Neutrophil (primary cell): ENCODE measurements around the gene KLHL36.

Experiments used
- H3K27ac ChIP-seq: fragments of 200-600 bp; sonication (generic); 2 replicates; pipeline ENCODE4 v1.5.1; 2016; ENCODE audit warnings: mild to moderate bottlenecking, moderate library complexity
- H3K27me3 ChIP-seq: fragments of 200-600 bp; sonication (generic); 2 replicates; pipeline ENCODE4 v1.6.0; 2016; ENCODE audit warnings: mild to moderate bottlenecking
- H3K36me3 ChIP-seq: fragments of 200-600 bp; sonication (generic); 2 replicates; pipeline ENCODE4 v1.5.1; 2017
- H3K4me1 ChIP-seq, 2 experiments: fragments of 200-600 bp in 1 of 2; sonication (generic) in 1 of 2; 1 replicate in 1 of 2; 2 replicates in 1 of 2; pipeline versions ENCODE4 v1.5.1 to v1.6.1; 2013 to 2016; ENCODE audit warnings: low read depth in 1 of 2, low read length in 1 of 2, mild to moderate bottlenecking in 1 of 2, moderate library complexity in 1 of 2; ENCODE audit not compliant: control insufficient read depth in 1 of 2, insufficient read depth in 1 of 2
- H3K4me3 ChIP-seq, 2 experiments: fragments of 200-600 bp in 1 of 2; sonication (generic) in 1 of 2; 1 replicate in 1 of 2; 2 replicates in 1 of 2; pipeline ENCODE4 v1.5.1; 2013 to 2016; ENCODE audit warnings: low read depth in 1 of 2, low read length in 1 of 2, mild to moderate bottlenecking in 1 of 2, moderate library complexity in 1 of 2
- H3K9me3 ChIP-seq: fragments of 200-600 bp; sonication (generic); 2 replicates; pipeline ENCODE4 v1.5.1; 2016
- TF ChIP-seq, protein P1 (sequence below): fragments of 200-600 bp; sonication (generic); IDR thresholded peaks from 2 replicates; pipeline ENCODE4 v1.5.1; 2016; ENCODE audit warnings: antibody characterized with exemption

The KLHL36 gene

GRCh38 chr16:84680165-84680842 is 32.0 kb downstream of the KLHL36 start:
- Histone ChIP-seq H3K27ac (no peak overlapping the region), H3K36me3 (no peaks in the 10 kb centered on the region), H3K27me3 (peaks cover 22% of the 10 kb centered on the region), H3K4me3 (no peak overlapping the region), H3K9me3 (no peaks in the 10 kb centered on the region), H3K4me1 (no peaks in the 10 kb centered on the region)
- TF ChIP-seq, protein P1, sequence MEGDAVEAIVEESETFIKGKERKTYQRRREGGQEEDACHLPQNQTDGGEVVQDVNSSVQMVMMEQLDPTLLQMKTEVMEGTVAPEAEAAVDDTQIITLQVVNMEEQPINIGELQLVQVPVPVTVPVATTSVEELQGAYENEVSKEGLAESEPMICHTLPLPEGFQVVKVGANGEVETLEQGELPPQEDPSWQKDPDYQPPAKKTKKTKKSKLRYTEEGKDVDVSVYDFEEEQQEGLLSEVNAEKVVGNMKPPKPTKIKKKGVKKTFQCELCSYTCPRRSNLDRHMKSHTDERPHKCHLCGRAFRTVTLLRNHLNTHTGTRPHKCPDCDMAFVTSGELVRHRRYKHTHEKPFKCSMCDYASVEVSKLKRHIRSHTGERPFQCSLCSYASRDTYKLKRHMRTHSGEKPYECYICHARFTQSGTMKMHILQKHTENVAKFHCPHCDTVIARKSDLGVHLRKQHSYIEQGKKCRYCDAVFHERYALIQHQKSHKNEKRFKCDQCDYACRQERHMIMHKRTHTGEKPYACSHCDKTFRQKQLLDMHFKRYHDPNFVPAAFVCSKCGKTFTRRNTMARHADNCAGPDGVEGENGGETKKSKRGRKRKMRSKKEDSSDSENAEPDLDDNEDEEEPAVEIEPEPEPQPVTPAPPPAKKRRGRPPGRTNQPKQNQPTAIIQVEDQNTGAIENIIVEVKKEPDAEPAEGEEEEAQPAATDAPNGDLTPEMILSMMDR, result no peak

GRCh38 chr16:84680843-84681629 is 32.7 kb downstream of the KLHL36 start:
- H3K4me3 ChIP-seq, result no peak overlapping the region
- TF ChIP-seq, protein P1, result no peak
- peaks cover 22% of the 10 kb centered on the region for H3K27me3 ChIP-seq
- H3K36me3 ChIP-seq, result no peaks in the 10 kb centered on the region
- H3K4me1 ChIP-seq, result no peaks in the 10 kb centered on the region
- H3K9me3 ChIP-seq, result no peaks in the 10 kb centered on the region
- H3K27ac ChIP-seq, result no peak overlapping the region

- Histone ChIP-seq H3K27ac (no peak overlapping the region), H3K4me1 (no peaks in the 10 kb centered on the region), H3K4me3 (no peak overlapping the region), H3K27me3 (peaks cover 22% of the 10 kb centered on the region), H3K9me3 (no peaks in the 10 kb centered on the region), H3K36me3 (no peaks in the 10 kb centered on the region)
- TF ChIP-seq, protein P1, result no peak
Measured at GRCh38 chr16:84683691-84684591, 35.6 kb downstream of the KLHL36 start.

- Histone ChIP-seq H3K36me3 (no peaks in the 10 kb centered on the region), H3K4me3 (no peak overlapping the region), H3K9me3 (no peaks in the 10 kb centered on the region), H3K27ac (no peak overlapping the region), H3K4me1 (no peaks in the 10 kb centered on the region), H3K27me3 (peaks cover 22% of the 10 kb centered on the region)
- TF ChIP-seq, protein P1, result no peak
Measured at GRCh38 chr16:84684592-84684965, 36.3 kb downstream of the KLHL36 start.

GRCh38 chr16:84685210-84685609 is 36.9 kb downstream of the KLHL36 start:
- TF ChIP-seq, protein P1, result no peak
- Histone ChIP-seq H3K4me1 (no peaks in the 10 kb centered on the region), H3K4me3 (no peak overlapping the region), H3K36me3 (no peaks in the 10 kb centered on the region), H3K27ac (no peak overlapping the region), H3K9me3 (no peaks in the 10 kb centered on the region), H3K27me3 (peaks cover 22% of the 10 kb centered on the region)
